ENCODE data around the gene SSH2. TPM values are rescaled to one million over a fixed set of nuclear protein-coding genes. Genes with fewer than 3 reads are reported as not detected.

SSH2 gene
- polyA plus RNA-seq, 1 experiment = 24.1 TPM

GRCh38 chr17:29769225-29769624 is 160.8 kb downstream of the SSH2 start:
- H3K9me3 ChIP-seq (ENCODE audit: control insufficient read depth, insufficient read depth, low read length) = no peaks in the 10 kb centered on the region
- no peak for DNase-seq (ENCODE audit: low read depth, low spot score)
- no peak overlapping the region for H3K27ac ChIP-seq (ENCODE audit: low read depth, low read length)
- TF ChIP-seq, protein P1, sequence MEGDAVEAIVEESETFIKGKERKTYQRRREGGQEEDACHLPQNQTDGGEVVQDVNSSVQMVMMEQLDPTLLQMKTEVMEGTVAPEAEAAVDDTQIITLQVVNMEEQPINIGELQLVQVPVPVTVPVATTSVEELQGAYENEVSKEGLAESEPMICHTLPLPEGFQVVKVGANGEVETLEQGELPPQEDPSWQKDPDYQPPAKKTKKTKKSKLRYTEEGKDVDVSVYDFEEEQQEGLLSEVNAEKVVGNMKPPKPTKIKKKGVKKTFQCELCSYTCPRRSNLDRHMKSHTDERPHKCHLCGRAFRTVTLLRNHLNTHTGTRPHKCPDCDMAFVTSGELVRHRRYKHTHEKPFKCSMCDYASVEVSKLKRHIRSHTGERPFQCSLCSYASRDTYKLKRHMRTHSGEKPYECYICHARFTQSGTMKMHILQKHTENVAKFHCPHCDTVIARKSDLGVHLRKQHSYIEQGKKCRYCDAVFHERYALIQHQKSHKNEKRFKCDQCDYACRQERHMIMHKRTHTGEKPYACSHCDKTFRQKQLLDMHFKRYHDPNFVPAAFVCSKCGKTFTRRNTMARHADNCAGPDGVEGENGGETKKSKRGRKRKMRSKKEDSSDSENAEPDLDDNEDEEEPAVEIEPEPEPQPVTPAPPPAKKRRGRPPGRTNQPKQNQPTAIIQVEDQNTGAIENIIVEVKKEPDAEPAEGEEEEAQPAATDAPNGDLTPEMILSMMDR (IDR thresholded peaks at IDR 0.05; ENCODE audit: low read depth, low read length) = no peak
- ChIA-PET CTCF (interaction anchor here (0.6 to 1.5 kb wide), 2 partner anchors 13 to 152 kb away, joined by 7 to 8 read pairs; no protein-coding TSS in a partner anchor), POLR2A (no interaction called here)
- no peaks in the 10 kb centered on the region for H3K27me3 ChIP-seq (ENCODE audit: control insufficient read depth, insufficient read depth, low read length)
- no peak overlapping the region for H3K4me3 ChIP-seq (ENCODE audit: low read depth, low read length)

DNA sequence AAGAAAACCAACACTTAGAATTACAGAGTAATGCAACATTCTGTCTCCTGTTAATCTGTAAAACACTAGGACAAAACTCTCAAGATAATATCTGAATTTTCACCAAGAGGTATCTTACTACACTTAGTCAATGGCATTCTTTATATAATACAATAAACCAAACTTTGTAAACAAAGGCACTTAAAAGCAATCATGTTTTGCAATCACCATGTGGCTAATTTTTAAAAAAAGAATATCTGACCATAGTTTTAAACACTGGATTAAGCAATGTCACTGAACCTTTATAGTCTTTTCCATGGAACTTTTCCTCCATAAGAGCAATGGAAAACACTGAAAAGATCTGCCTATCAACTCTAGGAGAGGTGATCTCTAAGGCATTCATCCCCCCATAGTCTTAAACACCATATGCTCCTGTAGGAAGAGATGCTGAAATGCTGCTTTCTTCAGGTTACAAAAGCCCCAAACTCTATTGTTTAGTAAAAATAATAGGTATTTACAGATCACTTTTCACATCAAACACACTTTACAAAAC is 163.2 kb downstream of the SSH2 start:
- H3K9me3 ChIP-seq (ENCODE audit: control insufficient read depth, insufficient read depth, low read length) = no peaks in the 10 kb centered on the region
- no peak overlapping the region for H3K4me3 ChIP-seq (ENCODE audit: low read depth, low read length)
- no peak for DNase-seq (ENCODE audit: low read depth, low spot score)
- POLR2A ChIA-PET = interaction anchor here (0.7 kb wide), 1 partner anchor 1058 kb away, joined by 3 read pairs; no protein-coding TSS in a partner anchor
- CTCF ChIA-PET = interaction anchor here (1.0 to 2.3 kb wide), 4 partner anchors 9 to 149 kb away, joined by 3 to 11 read pairs (median 4); no protein-coding TSS in a partner anchor
- no peak overlapping the region for H3K27ac ChIP-seq (ENCODE audit: low read depth, low read length)
- TF ChIP-seq, protein P1 (IDR thresholded peaks at IDR 0.05; ENCODE audit: low read depth, low read length) = no peak
- no peaks in the 10 kb centered on the region for H3K27me3 ChIP-seq (ENCODE audit: control insufficient read depth, insufficient read depth, low read length)

DNA sequence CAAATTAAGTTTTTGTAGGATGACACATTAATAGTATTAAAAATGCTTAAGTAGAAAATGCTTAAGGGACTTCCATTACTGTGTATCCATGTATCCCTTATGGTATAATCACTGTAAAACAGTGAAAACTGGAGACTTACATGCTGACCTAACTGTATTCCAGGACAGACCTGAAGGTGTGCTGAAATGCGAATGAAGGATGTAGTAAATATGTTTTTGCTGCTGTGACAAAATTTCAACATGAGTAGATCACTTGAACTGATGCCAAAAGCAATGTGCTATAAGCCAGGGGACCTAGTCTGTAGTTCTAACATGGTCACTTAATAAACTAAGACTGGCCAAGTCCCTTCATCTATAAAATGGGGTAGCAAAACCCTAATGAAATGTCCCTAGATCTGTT is 165.3 kb downstream of the SSH2 start:
- DNase-seq (ENCODE audit: low read depth, low spot score) = no peak
- Histone ChIP-seq H3K27me3 (ENCODE audit: control insufficient read depth, insufficient read depth, low read length) (no peaks in the 10 kb centered on the region), H3K27ac (ENCODE audit: low read depth, low read length) (no peak overlapping the region), H3K9me3 (ENCODE audit: control insufficient read depth, insufficient read depth, low read length) (no peaks in the 10 kb centered on the region), H3K4me3 (ENCODE audit: low read depth, low read length) (no peak overlapping the region)
- CTCF ChIA-PET = interaction anchor here (1.2 to 2.3 kb wide), 2 partner anchors 15 to 126 kb away, joined by 4 to 11 read pairs; no protein-coding TSS in a partner anchor
- POLR2A ChIA-PET = no interaction called here
- TF ChIP-seq, protein P1 (IDR thresholded peaks at IDR 0.05; ENCODE audit: low read depth, low read length) = no peak

DNA sequence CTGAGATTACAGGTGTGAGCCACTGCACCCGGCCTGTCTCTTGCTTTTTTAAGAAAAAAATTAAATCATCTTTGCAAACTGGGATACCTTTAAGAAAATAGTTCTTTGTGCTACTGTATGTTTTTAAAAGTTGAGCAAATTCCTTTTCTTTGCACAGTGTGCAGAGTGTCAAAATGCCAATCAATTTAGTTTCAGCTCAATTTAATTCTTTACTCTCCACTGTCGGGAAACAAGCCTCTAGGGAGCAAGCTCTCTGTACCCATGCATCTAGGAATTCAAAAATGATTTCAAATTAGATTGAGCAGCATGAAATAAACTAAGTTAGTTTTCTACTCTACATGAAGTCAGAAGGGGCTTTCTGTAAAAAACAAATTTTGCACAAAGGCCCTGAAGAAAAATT is 165.8 kb downstream of the SSH2 start:
- no peaks in the 10 kb centered on the region for H3K9me3 ChIP-seq (ENCODE audit: control insufficient read depth, insufficient read depth, low read length)
- no peak overlapping the region for H3K4me3 ChIP-seq (ENCODE audit: low read depth, low read length)
- ChIA-PET CTCF (interaction anchor here (1.4 kb wide), 1 partner anchor 15 kb away, joined by 4 read pairs; no protein-coding TSS in a partner anchor), POLR2A (interaction anchor here (1.2 kb wide), 1 partner anchor 72 kb away, joined by 4 read pairs; no protein-coding TSS in a partner anchor)
- H3K27me3 ChIP-seq (ENCODE audit: control insufficient read depth, insufficient read depth, low read length) = no peaks in the 10 kb centered on the region
- H3K27ac ChIP-seq (ENCODE audit: low read depth, low read length) = no peak overlapping the region
- TF ChIP-seq, protein P1 (IDR thresholded peaks at IDR 0.05; ENCODE audit: low read depth, low read length) = no peak
- DNase-seq (ENCODE audit: low read depth, low spot score) = no peak

- TF ChIP-seq, protein P1 (IDR thresholded peaks at IDR 0.05; ENCODE audit: low read depth, low read length) = no peak
- no peak for DNase-seq (ENCODE audit: low read depth, low spot score)
- Histone ChIP-seq H3K9me3 (ENCODE audit: control insufficient read depth, insufficient read depth, low read length) (no peaks in the 10 kb centered on the region), H3K4me3 (ENCODE audit: low read depth, low read length) (no peak overlapping the region), H3K27me3 (ENCODE audit: control insufficient read depth, insufficient read depth, low read length) (no peaks in the 10 kb centered on the region), H3K27ac (ENCODE audit: low read depth, low read length) (no peak overlapping the region)
- POLR2A ChIA-PET = interaction anchor here (1.2 kb wide), 1 partner anchor 71 kb away, joined by 4 read pairs; no protein-coding TSS in a partner anchor
- CTCF ChIA-PET = interaction anchor here (1.4 to 1.8 kb wide), 2 partner anchors 16 to 17 kb away, joined by 4 to 7 read pairs; no protein-coding TSS in a partner anchor
Measured at GRCh38 chr17:29763273-29763672, 166.8 kb downstream of the SSH2 start.

Data from AG04450 (cell line).